NB4 (cell line): ENCODE results near the gene ARMC3.

ENCODE experiments used
- DNase-seq: peaks from one replicate; pipeline ENCODE4 v3.0.0; 2010; ENCODE audit warnings: low read depth
- H3K4me3 ChIP-seq: one replicate; pipeline ENCODE4 v1.5.1; 2011; ENCODE audit warnings: mild to moderate bottlenecking, low read depth, low read length, moderate library complexity
- MYC ChIP-seq: IDR thresholded peaks from 2 replicates; pipeline ENCODE4 v1.6.1; 2011; ENCODE audit warnings: low read depth, low read length
- POLR2A ChIP-seq: IDR thresholded peaks from 2 replicates; pipeline ENCODE4 v1.6.1; 2011; ENCODE audit warnings: mild to moderate bottlenecking; ENCODE audit not compliant: insufficient read length; ENCODE audit errors: extremely low read depth
- TF ChIP-seq, protein P1 (sequence below): IDR thresholded peaks from one replicate; pipeline ENCODE4 v1.5.1; 2012; ENCODE audit warnings: low read depth, low read length
- TF ChIP-seq, protein P2 (sequence below): IDR thresholded peaks from 2 replicates; pipeline ENCODE4 v1.6.1; 2011; ENCODE audit warnings: low read depth, low read length

Gene ARMC3

DNA sequence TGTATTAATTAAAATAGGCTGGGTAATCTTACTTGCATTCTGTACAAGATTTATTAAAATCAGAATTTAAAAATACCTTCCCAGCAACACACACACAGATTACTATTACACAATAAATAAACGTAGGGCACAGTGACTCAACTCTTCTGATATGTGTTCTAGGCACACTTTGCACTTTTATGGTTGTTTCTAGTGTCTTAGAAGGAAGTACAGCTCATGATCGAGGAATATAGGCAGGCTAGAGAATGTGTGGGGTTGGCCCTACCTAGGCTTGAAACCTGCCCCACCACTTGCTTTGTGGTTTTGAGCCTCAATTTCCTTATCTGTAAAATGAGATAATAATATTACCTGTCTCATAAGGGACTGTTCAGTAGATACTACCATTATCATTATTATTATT is 30.5 kb downstream of the ARMC3 start:
- TF ChIP-seq, protein P1, sequence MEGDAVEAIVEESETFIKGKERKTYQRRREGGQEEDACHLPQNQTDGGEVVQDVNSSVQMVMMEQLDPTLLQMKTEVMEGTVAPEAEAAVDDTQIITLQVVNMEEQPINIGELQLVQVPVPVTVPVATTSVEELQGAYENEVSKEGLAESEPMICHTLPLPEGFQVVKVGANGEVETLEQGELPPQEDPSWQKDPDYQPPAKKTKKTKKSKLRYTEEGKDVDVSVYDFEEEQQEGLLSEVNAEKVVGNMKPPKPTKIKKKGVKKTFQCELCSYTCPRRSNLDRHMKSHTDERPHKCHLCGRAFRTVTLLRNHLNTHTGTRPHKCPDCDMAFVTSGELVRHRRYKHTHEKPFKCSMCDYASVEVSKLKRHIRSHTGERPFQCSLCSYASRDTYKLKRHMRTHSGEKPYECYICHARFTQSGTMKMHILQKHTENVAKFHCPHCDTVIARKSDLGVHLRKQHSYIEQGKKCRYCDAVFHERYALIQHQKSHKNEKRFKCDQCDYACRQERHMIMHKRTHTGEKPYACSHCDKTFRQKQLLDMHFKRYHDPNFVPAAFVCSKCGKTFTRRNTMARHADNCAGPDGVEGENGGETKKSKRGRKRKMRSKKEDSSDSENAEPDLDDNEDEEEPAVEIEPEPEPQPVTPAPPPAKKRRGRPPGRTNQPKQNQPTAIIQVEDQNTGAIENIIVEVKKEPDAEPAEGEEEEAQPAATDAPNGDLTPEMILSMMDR, result no peak
- no peak for TF ChIP-seq POLR2A
- TF ChIP-seq, protein P2, sequence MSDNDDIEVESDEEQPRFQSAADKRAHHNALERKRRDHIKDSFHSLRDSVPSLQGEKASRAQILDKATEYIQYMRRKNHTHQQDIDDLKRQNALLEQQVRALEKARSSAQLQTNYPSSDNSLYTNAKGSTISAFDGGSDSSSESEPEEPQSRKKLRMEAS, result no peak
- no peak for TF ChIP-seq MYC
- H3K4me3 ChIP-seq, result no peak overlapping the region
- DNase-seq, result no peak

DNA sequence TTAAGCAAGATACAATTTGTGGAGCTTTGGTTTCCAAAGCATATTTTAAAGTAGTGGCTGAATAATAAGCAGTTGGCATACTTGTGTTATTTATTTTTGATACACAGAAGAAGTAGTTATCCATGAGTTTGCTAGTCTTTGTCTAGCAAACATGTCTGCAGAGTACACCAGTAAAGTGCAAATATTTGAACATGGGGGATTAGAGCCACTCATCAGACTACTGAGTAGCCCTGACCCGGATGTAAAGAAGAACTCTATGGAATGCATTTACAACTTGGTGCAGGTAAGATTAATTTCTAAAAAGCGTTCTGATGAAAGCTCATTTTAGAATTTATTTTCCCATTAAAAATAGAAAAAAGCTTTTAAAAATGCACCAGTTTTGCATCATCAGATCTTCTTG is 31.4 kb downstream of the ARMC3 start:
- TF ChIP-seq, protein P2, result no peak
- TF ChIP-seq POLR2A (no peak), MYC (no peak)
- TF ChIP-seq, protein P1, result no peak
- no peak overlapping the region for H3K4me3 ChIP-seq
- no peak for DNase-seq

DNA sequence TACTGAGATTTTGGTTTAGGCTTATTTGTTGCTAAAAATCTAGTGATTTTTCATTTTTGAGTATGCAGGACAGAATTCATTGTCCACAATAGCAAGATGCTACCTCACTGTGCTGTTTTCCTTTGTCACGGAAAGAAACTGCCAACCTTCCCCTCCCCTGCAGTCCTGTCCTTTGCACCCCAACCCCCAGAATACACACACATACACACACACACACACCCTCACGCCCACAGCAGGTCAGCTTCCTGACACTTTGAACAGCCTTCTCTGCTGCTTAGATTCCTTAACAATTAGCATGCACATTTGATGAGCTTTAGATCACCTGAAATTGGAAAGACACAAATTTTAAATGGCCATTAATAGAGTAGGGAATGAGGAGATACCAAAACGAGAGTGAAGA is 32.1 kb downstream of the ARMC3 start:
- TF ChIP-seq POLR2A (no peak), MYC (no peak)
- TF ChIP-seq, protein P2, result no peak
- TF ChIP-seq, protein P1, result no peak
- no peak overlapping the region for H3K4me3 ChIP-seq
- DNase-seq, result no peak

DNA sequence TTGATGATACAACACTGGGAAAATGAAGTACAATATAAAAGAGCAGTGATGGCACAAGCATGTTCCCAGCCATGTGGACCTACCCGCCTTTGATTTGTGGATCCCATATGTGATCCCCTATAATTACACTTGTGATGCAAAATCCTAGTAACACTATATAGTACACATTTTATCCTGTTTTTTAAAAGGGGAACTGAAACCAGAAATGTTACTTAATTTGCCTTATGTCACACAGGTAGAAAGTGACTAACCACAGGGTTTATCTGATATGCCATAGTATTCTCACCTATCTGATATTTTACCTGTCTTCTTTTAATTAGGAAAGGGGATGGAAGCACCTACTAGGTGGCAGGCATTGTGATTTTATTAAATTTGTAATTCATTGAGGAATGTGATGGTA is 35.0 kb downstream of the ARMC3 start:
- no peak for DNase-seq
- no peak for TF ChIP-seq MYC
- TF ChIP-seq, protein P1, result no peak
- TF ChIP-seq POLR2A, result no peak
- TF ChIP-seq, protein P2, result no peak
- H3K4me3 ChIP-seq, result no peak overlapping the region

DNA sequence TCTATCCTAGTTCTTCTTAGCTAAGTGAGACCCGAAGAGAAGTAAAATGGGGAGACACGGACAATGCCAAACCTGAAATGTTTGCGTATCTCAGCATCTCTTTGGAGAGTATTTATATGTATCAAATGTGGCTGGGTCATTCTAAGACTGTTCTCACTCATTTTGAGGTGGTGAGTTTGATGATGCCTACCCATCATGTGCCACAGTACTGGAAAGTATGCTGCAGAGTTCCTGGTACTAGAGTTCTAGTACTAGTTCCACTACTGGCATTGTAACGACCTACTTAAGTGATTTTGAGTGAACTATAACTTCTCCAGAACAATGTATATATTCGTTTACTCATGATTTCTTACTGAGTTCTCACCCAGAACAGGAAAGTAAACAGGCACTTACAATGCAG is 41.9 kb downstream of the ARMC3 start:
- no peak overlapping the region for H3K4me3 ChIP-seq
- TF ChIP-seq, protein P2, result no peak
- TF ChIP-seq MYC (no peak), POLR2A (no peak)
- TF ChIP-seq, protein P1, result no peak

DNA sequence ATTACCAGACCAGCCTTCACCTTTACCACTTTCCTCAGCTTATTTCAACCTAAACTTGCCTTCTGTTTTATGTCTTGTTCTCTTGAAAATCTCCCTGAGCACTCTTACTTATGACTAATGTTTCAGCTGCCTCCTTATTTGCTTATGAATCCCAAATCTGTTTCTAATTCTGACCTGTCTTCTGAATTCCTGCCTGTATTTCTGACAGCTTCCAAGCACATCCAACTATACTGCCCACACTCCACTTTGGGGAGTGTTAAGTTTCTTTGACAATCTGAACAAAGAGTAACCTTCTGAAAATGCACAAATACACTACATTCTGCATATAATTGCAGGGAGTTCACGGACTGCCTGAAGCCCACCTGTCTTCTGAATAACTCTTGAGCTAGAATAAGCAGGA is 48.7 kb downstream of the ARMC3 start:
- TF ChIP-seq MYC (no peak), POLR2A (no peak)
- TF ChIP-seq, protein P2, result no peak
- TF ChIP-seq, protein P1, result no peak
- H3K4me3 ChIP-seq, result no peak overlapping the region
- no peak for DNase-seq

More for the DNA sequence above, 41.9 kb downstream of the ARMC3 start:
- DNase-seq, result no peak
